ENCODE data around the gene TIMP2. TPM values are rescaled to one million over a fixed set of nuclear protein-coding genes. Genes with fewer than 3 reads are reported as not detected.
A peak's percentile ranks its signal among the peaks of the same experiment; 100 is the strongest.

Gene TIMP2
- total and polyA plus RNA-seq, 8 donors: 22.2 to 128 (median 51.0) TPM

DNA sequence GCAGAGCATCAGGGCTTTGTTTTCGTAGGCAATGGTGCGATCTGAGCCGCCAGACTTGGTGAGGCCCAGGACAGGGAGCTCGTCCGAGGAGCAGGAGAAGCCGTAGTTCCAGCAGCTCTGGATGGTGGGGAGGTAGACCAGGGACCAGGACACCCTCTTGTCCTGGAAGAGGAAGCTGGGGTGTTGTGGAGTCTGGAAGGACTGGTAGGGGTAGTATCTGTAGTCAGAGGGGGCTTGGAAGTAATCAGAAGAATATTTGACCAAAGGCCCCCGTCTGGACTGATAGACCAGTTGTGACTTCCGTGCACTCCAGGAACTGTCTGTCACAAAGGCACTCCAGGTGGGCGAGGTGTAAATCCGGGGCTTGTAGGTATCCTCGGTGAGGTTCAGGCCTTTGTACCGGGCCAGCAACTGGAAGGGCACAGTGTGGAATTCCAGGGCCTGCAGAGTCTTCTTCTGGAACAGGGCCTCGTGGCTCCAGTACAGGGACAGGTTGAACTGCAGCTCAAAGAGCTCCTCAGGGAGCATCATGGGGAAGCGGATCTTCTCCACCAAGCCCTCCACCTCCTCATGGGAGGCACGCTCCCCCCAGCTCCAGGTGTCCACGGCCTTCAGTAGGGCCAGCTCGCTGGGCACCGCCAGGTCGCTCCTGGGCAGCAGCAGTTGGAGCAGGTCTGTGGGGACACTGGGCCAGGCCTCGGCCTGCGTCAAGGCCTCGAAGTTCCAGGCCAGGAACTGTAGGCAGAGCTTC, 46.7 kb upstream of the TIMP2 start:
- intact Hi-C loops (cut with DNase I): loop anchor here in 1 of 3 donors (5.0 kb wide), 2 partner anchors 105 to 475 kb away; no protein-coding TSS in a partner anchor
- peak in 2 of 6 donors; percentile 58 to 78 for DNase-seq
- TF ChIP-seq, protein P1, sequence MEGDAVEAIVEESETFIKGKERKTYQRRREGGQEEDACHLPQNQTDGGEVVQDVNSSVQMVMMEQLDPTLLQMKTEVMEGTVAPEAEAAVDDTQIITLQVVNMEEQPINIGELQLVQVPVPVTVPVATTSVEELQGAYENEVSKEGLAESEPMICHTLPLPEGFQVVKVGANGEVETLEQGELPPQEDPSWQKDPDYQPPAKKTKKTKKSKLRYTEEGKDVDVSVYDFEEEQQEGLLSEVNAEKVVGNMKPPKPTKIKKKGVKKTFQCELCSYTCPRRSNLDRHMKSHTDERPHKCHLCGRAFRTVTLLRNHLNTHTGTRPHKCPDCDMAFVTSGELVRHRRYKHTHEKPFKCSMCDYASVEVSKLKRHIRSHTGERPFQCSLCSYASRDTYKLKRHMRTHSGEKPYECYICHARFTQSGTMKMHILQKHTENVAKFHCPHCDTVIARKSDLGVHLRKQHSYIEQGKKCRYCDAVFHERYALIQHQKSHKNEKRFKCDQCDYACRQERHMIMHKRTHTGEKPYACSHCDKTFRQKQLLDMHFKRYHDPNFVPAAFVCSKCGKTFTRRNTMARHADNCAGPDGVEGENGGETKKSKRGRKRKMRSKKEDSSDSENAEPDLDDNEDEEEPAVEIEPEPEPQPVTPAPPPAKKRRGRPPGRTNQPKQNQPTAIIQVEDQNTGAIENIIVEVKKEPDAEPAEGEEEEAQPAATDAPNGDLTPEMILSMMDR (IDR thresholded peaks at IDR 0.05): no peak
- Histone ChIP-seq H3K4me3 (no peak overlapping the region), H3K27me3 (no peaks in the 10 kb centered on the region), H3K4me1 (peaks cover 6 to 13% (median 8%) of the 10 kb centered on the region in 3 donors), H3K27ac (no peak overlapping the region), H3K36me3 (no peaks in the 10 kb centered on the region), H3K9me3 (no peaks in the 10 kb centered on the region)
- no peak for ATAC-seq
- FAIRE-seq: no peak
- 67 to 74% methylated on average over 22 of the region's 22 CpGs for whole genome bisulfite sequencing, 2 donors

DNA sequence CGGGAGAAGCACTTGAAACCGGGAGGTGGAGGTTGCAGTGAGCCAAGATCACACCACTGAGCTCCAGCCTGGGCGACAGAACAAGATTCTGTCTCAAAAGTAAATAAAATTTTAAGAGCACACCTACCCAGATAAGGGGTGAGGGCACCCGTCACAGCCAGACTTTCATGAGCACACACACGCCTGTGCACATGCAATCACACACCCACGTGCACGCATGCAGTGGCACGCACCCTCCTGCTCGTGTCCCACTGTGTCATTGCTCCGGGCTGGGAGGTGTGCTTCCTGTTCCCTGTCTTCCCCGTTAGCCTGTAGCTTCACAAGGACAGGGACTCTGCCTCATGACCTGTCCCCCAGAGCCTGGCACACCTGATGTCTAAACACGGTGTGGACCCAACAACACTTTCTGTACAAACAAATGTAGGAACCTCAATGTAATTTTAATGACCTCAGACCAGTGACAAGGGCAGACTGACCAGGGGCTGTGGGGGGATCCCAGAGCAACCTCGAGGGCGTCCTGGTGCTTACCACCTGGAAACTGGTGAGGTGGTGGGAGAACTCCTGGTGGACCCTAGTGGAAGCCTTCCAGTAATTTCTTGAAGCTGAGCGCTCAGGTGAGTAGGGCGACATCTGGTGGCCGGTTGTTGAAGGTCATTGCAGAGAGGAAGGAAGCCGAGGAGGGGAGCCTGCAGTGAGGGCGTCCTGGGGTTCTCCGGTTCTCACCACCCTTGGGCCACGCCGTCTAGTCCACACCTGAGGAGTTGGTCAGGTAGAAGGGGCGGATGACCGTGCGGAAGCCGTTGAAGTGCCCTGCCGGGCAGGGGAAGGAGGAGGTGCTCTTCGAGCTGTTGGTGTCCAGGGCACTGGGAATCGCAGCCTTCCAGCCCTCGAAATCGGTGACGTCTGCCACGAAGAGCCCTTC, 45.9 kb upstream of the TIMP2 start:
- TF ChIP-seq, protein P1 (IDR thresholded peaks at IDR 0.05): peak; percentile 72 to 84 (median 81)
- Histone ChIP-seq H3K4me3 (no peak overlapping the region), H3K27ac (peak overlapping the region in 3 of 4 donors; percentile 11 to 37 (median 25)), H3K36me3 (no peaks in the 10 kb centered on the region), H3K4me1 (peaks cover 6 to 12% (median 8%) of the 10 kb centered on the region in 3 donors), H3K27me3 (no peaks in the 10 kb centered on the region), H3K9me3 (no peaks in the 10 kb centered on the region)
- intact Hi-C loops (cut with DNase I): loop anchor here in 1 of 3 donors (5.0 kb wide), 2 partner anchors 104 to 474 kb away; no protein-coding TSS in a partner anchor
- 22% methylated on average over 31 to 33 of the region's 33 CpGs for WGBS, 2 donors
- FAIRE-seq (no peak), ATAC-seq (peak; percentile 53 to 77 (median 70)), DNase-seq (peak; percentile 71 to 91 (median 86))

DNA sequence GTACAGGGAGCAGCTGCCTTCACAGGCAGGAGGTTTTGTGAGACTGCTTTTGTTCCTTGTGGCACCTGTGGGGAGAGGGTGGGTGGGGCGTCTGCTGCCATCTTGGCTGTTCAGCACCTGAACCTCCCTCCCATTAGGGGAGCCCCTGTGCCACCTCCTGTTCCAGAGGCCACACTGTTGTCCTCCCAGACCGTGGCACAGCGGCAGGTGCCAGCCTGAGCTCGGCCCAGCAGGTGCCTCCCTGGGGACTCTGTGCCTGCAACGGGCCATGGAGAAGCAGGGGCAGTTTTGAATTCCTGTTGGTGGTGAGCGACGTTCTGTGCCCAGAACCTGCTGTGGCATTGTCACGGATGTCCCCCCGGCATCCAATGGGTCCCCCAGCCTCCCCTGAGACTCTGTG, 44.7 kb upstream of the TIMP2 start:
- Histone ChIP-seq H3K27me3 (no peaks in the 10 kb centered on the region), H3K36me3 (no peaks in the 10 kb centered on the region), H3K4me1 (peaks cover 0 to 8% (median 5%) of the 10 kb centered on the region in 3 donors), H3K4me3 (no peak overlapping the region), H3K27ac (no peak overlapping the region), H3K9me3 (no peaks in the 10 kb centered on the region)
- FAIRE-seq (no peak), DNase-seq (no peak), ATAC-seq (no peak)
- TF ChIP-seq, protein P1 (IDR thresholded peaks at IDR 0.05): no peak
- intact Hi-C loops (cut with DNase I): loop anchor here in 2 of 3 donors (5.0 kb wide), 2 partner anchors 103 to 473 kb away; no protein-coding TSS in a partner anchor
- 87 to 91% methylated on average over 8 to 9 of the region's 9 CpGs for WGBS, 2 donors

DNA sequence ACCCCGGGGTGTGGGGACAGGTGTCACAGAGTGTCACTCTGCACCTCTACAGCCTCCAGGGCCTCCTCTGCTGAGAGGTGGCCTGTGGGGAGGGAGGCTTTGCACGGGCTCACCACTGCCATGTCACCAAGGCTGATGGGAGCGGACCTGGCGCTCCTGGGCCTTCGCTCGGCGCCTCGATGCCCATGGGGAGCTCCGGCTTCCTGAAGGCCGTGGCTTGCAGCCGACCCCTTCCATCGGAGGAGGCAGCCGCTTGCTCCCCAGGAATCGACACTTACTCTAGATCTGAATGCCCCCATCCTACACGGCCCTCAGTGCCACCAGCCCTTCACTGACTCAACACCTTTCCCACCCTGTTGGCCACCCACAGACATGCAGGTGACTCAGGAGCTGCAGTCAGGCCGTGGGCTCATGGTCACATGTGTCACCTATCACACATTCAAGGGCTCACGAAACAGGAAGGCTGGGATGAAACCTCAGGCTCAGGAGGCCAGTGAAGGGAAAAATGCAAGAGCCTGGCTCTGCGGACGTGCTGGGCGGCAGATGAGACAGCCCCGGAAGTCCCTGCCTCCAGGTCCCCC, 42.7 kb upstream of the TIMP2 start:
- no peak for FAIRE-seq

More for the DNA sequence above, 42.7 kb upstream of the TIMP2 start:
- TF ChIP-seq, protein P1 (IDR thresholded peaks at IDR 0.05): no peak
- intact Hi-C loops (cut with DNase I): loop anchor here in 1 of 3 donors (5.0 kb wide), 1 partner anchor 101 kb away; no protein-coding TSS in a partner anchor
- H3K27ac ChIP-seq: no peak overlapping the region
- H3K9me3 ChIP-seq: no peaks in the 10 kb centered on the region
- H3K36me3 ChIP-seq: no peaks in the 10 kb centered on the region
- no peaks in the 10 kb centered on the region for H3K27me3 ChIP-seq
- H3K4me3 ChIP-seq: no peak overlapping the region
- 87 to 92% methylated on average over 21 of the region's 21 CpGs for WGBS, 2 donors
- DNase-seq (no peak), ATAC-seq (no peak)
- peaks cover 0 to 8% (median 5%) of the 10 kb centered on the region in 3 donors for H3K4me1 ChIP-seq
